AML-193 (cell line): ENCODE results near the gene CAMK1.
A peak's percentile ranks its signal among the peaks of the same experiment; 100 is the strongest.

ENCODE experiments used
- DNase-seq, 2 experiments: peaks; one replicate each; lab custom pipeline; 2025; lab: John Stamatoyannopoulos, UW

The CAMK1 gene

DNA sequence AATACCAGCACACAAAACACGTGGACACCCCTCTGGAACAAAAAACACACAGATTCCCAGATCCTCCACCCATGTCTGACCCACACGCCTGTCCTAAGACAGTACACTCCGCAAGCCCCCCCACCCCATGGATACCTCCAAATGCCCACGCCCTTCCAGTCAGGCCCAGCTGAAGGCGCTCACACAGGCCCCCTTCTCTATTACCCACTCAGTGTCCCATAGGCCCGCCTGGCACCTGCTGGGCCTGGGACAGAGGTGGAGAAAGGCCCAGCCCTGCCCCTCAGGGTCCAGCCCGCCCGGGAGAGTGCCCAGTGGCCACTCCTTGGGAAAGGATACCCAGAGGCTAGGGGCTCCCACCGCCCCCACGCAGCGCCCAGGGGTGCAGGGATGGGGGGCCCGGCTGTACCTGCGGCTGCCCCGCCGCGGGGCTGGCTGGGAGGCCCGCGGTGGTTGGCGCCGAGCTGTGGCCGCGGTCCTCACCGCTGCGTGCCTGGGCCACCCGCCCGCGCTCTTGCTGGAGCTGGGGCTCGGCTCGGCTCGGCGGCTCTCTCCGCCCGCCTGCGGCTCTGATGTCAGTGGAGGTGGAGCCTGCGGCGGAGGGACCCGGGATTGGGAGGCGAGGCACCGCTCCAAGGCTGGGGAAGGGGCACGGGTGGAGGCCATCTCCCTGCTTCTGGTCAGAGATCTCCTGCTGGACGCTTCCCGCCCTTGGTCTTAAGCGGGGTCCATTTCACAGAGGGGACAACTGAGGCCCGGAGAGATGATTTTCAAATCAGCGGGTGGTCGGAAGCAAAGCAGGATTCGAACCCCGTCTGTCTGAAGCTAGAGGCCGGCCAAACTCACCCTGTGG, at the start of gene CAMK1:
Gene CAMK1 (minus strand): TSS at position 522 of the 850 bp plus-strand sequence. CDS start 2,198 bp downstream, outside the sequence.
- no peak for DNase-seq

DNA sequence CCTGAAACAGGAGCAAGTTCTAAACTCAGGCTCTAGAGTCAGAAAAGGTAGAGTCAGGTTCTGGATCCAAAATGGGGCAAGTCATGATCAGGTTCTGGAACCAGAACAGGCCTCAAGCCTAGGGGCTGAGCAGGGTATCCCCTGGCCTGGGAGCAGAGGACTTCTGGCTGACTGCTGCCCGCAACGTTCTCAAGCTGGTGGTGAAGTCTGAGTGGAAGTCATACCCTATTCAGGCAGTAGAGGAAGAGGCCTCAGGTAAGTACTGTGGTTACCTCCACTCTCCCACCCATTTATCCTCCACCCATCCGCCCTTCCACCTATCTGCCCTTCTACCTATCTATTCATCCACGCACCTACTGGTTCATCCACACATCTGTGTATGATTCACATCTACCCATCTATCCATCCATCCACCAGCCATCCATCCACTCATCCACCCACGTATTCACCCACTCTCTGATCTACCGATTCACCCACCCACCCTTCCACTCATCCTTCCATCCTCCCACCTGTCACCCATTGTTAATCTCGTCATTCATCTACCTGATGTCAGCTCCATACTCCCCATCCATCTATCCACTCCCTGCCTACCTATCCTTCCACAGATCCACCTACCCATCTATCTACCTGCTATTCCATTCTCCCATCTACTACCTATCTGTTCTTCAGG, 49.1 kb upstream of the CAMK1 start:
- DNase-seq, result no peak

DNA sequence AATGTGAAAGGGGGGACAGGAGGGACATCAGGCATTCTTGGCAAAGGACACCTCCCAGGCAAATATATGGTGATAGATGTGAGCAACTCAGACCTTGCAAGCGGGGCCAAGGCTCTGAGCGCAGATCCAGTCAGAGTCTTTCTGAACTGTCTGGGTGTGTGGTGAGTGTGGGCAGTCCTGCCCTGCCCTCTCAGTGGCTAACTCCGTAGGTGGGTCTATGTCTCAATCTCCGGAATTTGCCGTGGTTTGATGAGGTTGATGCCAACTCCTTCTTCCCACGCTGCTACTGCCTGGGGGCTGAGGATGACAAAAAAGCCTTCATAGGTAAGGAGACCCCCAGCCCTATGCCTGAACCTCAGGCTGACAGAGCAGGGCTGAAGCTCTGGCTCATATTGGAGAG, 47.7 kb upstream of the CAMK1 start:
- no peak for DNase-seq

DNA sequence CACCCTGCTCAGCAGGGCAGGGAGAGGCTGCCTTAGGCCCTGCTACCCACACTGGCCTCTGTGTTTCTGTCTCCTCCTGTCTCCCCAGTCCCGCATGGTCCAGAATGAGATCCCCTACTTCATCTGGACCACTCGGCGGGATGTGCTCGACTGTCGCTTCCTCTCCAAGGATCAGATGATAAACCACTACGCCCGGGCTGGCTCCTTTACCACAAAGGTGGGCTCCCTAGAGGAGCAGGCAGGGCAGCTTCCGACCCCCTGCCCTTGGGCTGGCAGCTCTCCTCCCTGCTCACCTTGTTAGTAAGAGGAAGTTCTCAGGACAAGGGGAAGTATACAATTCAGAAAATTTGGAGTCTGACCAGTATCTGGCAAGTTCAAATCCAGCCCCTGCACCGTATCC, 46.2 kb upstream of the CAMK1 start:
- no peak for DNase-seq

DNA sequence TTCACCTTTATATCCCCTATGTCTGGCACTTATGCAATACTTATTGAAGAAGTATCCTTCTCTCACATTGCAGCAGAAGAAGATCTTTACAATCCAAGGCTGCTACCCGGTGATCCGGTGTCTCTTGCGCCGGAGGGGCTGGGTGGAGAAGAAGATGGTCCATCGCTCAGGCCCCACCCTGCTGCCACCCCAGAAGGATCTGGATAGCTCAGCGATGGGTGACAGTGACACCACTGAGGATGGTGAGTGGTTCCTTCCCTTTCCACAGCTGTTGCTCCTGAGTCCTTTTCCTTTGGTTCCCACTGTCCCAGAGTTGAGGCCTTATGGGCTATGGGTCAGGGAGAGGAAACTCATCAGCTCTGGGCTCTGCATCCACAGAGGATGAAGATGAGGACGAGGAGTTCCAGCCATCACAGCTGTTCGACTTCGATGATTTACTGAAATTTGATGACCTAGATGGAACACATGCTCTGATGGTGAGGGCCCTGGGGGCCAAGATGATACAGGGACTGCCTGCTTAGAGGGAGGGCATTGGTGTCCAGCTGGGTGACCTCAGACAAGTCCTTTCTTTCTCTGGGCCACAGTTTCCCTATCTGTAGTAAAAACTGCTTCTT, 43.2 kb upstream of the CAMK1 start:
- DNase-seq, result no peak

DNA sequence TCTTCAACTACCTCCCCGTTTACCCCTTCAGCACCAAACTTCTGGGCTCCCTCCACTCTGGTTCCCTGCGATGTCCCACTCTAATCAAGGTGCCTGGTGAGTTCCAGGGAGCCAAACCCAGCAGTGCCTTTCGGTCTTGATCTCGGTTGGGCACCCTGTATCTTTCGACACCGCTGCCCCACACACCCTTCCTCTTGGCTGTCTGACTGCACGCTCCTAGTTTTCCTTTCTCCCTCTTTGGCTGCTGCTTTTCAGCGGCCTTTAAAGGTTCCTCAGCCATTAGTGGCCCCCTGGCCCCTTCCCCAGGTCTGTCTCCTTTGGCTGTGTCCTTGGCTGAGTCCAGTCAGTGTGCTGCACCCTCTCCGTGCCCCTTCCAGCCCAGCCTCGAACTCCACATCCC, 41.1 kb upstream of the CAMK1 start:
- no peak for DNase-seq

DNA sequence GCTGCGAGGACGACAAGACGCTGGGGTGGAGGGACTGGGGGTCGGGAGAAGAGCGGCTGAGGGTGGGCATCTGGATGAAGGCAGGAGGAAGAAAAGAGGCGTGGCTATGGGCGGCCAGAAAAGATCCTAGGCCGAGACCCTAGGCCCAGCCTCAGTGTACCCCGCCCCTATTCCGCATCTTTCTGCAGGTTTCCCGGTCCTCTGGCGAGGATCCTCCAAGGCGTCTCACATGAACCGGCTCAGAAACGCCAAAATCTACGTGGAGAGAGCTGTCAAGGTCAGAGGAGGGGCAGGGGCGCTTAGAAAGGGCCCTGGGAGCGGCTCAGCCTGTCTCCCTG, 40.7 kb upstream of the CAMK1 start:
- DNase-seq, result no peak

DNA sequence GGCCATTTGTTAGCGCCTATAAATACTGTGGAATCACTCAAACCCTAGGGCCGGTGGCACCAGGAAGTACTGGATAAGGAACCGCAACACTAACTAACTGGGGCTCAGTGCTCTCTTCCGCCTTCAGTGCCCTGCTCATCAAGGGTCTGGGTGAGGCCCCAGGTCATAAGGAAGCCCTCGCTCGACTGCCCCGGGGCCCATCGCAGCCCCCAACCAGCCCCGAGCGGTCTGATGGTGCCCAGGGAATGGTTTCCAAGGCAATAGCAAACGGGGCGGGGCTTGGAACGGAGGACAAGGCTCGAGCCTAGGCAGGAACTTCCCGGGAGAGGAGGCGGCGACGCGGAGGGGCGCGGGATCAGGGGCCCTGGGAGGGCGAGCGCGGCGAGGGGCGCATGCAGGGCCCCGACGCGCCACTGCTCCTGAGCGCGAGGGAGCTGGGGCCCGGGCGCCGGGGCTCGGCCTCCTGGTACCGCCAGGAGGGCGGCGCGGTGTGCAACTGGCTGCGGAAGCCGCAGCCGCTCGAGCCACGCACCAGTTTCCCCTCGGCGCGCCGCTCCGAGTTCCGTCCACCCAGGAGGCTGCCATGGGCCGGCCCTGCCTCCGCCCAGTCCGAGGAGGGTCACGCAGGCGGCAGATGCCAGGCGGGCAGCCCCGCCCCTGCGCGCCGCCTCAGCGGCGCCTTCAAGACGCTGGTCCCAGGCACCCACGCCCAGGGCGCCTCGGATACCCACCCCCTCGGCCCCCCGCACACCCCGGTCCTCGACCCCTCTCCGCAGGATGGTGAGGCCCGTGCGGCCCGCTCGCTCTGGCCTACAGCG, 40.1 kb upstream of the CAMK1 start, which contains the start of gene TTLL3:
Gene TTLL3 (plus strand): TSS at position 648 of the 818 bp plus-strand sequence. CDS start 400 bp downstream, outside the sequence.
- DNase-seq, result peak; percentile 60 to 67

DNA sequence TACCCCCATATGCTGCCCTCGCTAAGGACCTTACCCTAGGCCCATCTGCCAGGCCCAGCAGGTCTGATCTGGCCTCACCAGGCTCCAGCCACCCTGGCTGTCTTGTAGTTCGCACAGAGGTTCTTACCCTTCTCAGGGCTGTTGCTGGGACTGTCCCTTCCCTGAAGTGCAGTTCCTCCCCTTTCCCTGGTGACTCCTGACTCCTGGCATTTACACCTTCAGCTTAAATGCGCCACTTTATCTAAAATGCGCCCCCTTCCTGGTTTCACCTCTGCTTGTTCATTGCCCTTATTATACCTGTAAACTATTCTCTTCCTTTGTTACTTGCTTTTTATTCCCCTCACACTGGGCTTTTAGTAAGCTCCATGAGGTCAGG, 39.5 kb upstream of the CAMK1 start:
- no peak for DNase-seq

DNA sequence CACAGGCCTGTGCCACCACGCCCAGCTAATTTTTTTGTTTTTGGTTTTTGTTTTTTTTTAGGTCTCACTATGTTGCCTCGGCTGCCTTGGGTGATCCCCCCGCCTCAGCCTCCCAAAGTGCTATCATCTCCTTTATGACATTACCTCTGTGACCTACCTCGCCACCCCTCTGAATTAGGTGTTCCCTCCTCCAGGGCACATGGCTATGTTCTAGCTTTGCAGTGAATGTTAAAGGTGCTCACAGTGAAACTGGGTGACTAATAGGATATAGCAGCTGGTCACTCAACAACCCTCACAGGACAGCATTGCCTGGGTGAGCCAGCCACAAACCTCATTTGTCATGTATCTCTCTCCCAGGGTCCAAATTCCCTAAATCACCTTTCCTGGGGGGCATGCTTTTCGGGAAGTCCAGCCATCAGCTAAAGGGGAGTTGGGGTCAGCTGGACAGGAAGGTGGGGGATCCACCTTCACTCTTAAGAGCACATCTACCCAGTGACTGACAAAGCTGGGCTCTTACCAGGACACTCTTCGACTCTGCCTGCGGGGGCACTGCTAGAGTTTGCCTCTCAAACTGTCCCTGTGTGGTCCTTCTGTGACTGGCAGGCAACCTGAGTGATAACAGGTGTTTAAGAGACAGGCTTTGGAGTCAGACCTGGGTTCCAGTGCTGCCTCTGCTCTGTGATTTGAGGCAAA, 38.7 kb upstream of the CAMK1 start:
- DNase-seq, result peak; percentile 53 to 70

DNA sequence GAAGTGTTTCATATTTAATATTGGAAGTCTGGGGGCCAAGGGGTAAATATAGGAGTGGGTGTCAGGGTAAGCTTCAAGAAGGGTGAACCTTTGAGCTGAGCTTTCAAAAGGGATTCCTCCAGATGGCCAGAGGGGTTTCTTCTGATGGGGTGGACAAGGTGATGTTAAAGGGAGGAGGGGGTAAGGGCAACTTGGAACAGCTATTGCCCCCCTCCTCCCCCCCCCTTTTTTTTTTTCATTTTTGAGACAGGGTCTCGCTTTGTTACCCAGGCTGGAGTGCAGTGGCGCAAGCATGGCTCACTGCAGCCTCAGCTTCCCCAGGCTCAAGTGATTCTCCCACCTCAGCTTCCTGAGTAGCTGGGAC, 38.2 kb upstream of the CAMK1 start:
- DNase-seq, result no peak

DNA sequence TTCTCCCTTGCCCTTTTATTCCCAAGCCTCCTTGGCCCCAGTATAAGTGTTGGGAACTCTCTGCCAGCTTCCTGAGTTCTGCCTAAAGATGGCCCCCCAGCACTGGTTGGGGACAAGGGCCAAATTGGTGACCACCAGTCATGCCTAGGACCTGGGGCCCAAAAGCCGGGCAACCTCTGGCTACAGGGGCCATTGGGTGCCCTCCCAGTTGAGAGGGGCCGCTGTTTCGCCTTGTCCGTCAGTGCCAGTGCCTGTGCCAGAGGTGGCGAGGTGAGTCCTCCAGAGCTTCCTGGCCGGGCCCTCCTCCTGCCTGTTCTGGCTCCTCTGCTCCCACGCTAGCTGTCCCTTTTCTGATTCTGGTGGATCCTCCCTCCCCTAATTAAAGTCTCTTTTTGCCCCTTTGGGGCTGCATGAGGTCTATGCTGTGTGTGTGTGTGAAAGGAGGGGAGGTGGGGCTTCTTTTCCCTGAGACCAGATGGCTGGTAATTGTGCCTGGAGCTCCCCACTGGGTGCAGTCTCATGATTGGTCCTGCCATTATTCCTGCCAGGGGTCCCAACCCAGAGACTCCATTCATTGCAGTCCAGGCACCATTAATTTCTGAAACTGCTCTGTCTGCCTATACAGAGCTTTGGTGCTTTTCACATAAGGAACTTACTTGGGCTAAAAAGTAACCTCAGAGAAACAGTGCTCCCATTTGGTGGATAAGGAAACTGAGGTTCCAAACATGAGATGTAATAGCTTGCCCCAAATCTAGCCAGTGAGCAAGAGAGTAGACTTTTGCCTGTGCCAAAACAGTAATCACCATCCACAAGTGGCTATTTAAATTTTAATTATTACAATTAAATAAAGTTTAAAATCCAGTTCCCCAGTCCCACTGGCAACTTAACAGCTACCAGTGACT, 37.2 kb upstream of the CAMK1 start:
- no peak for DNase-seq

DNA sequence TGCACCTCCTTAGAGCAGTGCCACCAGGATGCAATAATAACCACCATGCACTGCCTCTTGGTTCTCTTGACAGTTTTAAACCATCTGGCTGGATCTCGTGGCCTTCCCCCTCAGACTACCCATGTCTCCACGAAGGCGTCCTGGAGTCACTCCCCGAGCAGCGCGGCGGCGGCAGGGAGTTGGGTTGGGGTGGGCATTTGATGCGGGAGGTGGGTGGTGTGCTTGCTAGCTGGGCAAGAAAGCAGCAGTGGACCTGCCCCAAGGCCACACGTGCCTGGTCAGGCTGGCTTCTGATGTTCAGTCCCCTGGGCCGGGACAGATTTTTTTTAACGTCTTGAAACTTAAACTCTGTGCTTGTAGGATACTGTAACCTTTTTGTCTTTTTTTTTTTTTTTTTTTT, 36.4 kb upstream of the CAMK1 start:
- DNase-seq, result no peak

DNA sequence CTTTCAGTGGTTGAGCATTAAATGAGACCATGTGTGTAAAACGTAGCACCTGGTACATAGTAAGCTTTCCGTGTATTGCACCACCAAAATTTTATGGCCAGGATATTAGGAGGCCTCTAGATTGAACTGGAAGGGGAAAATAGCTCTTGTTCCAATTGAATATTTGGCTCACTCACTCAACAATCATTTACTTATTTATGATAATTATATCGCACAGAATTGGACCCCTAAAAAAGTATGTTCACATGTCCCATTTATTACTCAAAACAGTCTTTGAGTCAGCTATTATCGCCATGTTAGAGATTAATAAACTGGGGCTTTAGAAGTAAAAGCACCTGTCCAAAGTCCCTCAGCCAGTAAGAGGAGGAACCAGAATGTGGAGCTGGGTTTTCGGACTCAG, 35.2 kb upstream of the CAMK1 start:
- no peak for DNase-seq

DNA sequence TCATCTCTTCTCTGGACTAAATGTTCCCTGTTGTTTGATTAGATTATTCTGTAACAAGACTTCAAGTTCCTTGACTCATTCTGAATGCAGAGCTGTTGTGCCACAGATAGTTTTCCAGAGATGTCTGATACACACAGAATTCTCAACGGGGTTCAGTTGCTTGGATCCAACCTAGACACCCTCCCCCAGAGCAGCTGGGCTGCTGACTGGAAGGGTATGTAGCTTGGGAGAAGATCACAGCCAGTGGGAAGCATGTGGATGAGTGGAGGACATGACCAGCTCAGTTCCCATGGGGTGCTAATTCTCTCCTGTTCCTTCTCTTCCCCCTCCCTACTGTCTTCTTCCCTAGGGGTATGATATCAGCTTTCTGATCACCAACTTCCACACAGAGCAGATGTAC, 33.7 kb upstream of the CAMK1 start:
- DNase-seq, result no peak

DNA sequence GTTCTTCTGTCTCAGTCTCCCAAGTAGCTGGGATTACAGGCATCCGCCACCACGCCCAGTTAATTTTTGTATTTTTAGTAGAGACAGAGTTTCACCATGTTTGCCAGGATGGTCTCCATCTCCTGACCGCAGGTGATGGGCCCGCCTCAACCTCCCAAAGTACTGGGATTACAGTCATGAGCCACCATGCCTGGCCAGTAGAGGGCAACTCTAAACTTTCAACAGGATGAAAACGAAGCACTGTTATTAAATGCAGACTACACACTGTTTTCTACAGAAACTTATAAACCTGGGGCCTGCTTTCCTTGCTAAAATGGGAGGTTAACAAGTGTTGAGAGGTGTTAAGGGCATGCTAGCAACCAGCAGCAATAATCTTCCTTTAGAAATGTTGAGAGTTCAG, 30.8 kb upstream of the CAMK1 start:
- peak in 1 of 2 experiments; percentile 21 for DNase-seq

DNA sequence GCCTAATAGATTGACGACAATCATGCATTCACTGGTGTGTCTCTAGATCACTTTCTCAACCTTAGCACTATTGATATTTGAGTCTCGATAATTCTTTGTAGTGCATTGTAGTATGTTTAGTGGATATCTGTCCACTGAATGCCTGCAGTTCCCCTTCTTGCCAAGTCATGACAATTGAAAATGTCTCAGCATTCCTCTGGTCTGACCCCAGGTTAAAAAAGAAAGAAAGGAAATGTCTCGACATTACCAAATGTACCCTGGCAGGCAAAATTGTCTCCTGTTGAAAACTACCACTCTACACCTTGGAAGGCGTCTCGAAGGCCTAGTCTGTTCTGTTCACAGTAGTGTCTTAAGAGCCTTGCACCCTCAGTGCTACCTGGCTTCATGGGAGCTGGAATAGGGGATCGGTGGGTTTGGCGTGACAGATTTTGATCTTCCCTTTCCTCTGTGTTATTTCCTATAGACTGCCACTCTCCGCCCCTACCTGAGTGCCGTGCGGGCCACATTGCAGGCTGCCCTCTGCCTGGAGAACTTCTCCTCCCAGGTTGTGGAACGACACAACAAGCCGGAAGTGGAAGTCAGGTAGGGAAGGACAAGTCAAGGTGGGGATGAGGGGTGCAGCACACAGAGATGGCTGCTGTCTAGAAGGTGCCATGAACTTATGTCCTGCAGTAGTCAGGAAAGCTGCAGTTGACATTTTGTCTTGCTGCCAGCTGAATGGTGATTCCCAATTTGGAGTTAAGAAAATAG, 27.6 kb upstream of the CAMK1 start:
- DNase-seq, result no peak

DNA sequence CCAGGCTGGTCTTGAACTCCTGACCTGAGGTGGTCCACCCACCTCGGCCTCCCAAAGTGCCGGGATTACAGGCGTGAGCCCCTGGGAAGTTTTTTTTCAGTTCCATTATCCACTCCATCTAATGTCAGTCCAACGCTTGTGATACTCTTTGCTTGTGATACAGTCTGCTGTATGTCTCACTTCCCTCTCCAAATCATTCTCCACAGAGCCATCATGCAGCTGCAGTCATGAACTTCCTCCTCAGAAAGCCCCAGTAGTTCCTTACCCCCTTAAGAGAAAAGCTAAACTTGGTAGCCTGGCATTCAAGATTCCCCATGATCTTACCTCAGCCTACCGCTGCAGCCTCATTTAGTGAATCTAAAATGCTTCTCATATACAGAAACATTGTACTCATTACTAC, 25.5 kb upstream of the CAMK1 start:
- peak in 1 of 2 experiments; percentile 11 for DNase-seq

DNA sequence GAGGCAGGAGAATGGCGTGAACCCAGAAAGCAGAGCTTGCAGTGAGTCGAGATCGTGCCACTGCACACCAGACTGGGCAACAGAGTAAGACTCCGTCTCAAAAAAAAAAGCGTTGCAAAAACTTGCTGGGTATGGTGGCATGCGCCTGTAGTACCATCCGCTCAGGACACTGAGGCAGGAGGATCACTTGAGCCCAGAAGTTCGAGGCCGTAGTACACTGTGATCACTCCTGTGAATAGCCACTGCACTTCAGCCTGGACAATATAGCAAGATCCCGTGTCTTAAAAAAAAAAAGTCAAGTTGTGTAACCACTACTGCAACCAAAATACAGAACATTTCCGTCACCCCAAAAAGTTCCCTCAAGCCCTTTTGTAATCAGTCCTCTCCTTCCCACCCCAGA, 24.7 kb upstream of the CAMK1 start:
- no peak for DNase-seq
